Left colon (tissue), 2 donors: ENCODE measurements around the gene KCTD19. TPM values are rescaled to one million over a fixed set of nuclear protein-coding genes. Genes with fewer than 3 reads are reported as not detected.
A peak's percentile ranks its signal among the peaks of the same experiment; 100 is the strongest.
"Not testable (repeated sequence)": the region's sequence is repeated elsewhere in the genome, so short reads cannot be mapped to it uniquely, and the experiment has no call there.

Experiments used
- ATAC-seq: fragments of 200-7000 bp; cut with Tn5 transposase; one replicate; pipeline ENCODE4 v1.9.1; 2020; ENCODE audit warnings: mild to moderate bottlenecking, moderate library complexity
- DNase-seq, 2 donors: peaks; one replicate each; pipeline ENCODE4 v3.0.0-alpha.2; 2020
- intact Hi-C, 2 donors: fragments of 100-400 bp; cut with DNase I in 1 of 2; cut with micrococcal nuclease in 1 of 2; formaldehyde crosslinking; loops; one replicate each; pipeline versions ENCODE4 v1.11.2 to v1.14.0; 2022; cut with DNase I, micrococcal nuclease
- long read RNA-seq: library from polyadenylated mRNA; unstranded; transcript quantifications from one replicate; pipeline ENCODE4 v2.0.0, GENCODE V29; 2021
- total RNA-seq, 2 donors: library from RNA; stranded (reverse); fragmentation: NEBNext Ultra II Directional; extraction: Animal tissue kit (Norgen Biotek cat#: 25700); gene quantifications; one replicate each; pipeline ENCODE4 v1.2.1, GENCODE V29; 2021
- donor health status: DM: no; HTN: no; CAD: no.
- donor health status: DM: yes; HTN: yes; CAD: no.

The KCTD19 gene
- total RNA-seq: under 1 TPM in 1 of 2 donors, not detected in 1; 0.06 TPM
- long read RNA-seq, partial matches to known transcripts: 0 of 2 reads
- long read RNA-seq, other reads (novel, unspliced or antisense): 2 of 2 reads

GRCh38 chr16:67326472-67327309, at the start of gene KCTD19, which contains the start of gene LRRC36:
KCTD19 (minus strand) TSS chr16:67326741; CDS start chr16:67326707, 34 bp downstream.
LRRC36 (plus strand) TSS chr16:67326815; CDS start chr16:67326863, 48 bp downstream.
- intact Hi-C loops: no loop called here
- ATAC-seq (peak; percentile 96), DNase-seq (peak; percentile 68 to 82)

- DNase-seq, intact Hi-C loops, ATAC-seq: not testable (repeated sequence)
Observed at GRCh38 chr16:67376012-67376411, 49.5 kb upstream of the KCTD19 start.

- ATAC-seq (no peak), DNase-seq (no peak)
- intact Hi-C loops: no loop called here
Observed at GRCh38 chr16:67372664-67373063, 46.1 kb upstream of the KCTD19 start.

GRCh38 chr16:67370661-67371060, 44.1 kb upstream of the KCTD19 start:
- no peak for DNase-seq

GRCh38 chr16:67364600-67365235, 38.2 kb upstream of the KCTD19 start:
- ATAC-seq (peak; percentile 16), DNase-seq (no peak)
- intact Hi-C loops: no loop called here

More at GRCh38 chr16:67370661-67371060, 44.1 kb upstream of the KCTD19 start:
- ATAC-seq: peak; percentile 99
- intact Hi-C loops: no loop called here

- no peak for ATAC-seq
- DNase-seq: no peak
- intact Hi-C loops: no loop called here
Observed at GRCh38 chr16:67361038-67361437, 34.5 kb upstream of the KCTD19 start.

- DNase-seq, ATAC-seq, intact Hi-C loops: not testable (repeated sequence)
Observed at GRCh38 chr16:67359540-67360269, 33.2 kb upstream of the KCTD19 start.

GRCh38 chr16:67357561-67357960, 31.0 kb upstream of the KCTD19 start:
- intact Hi-C loops: no loop called here
- ATAC-seq (no peak), DNase-seq (no peak)

GRCh38 chr16:67356396-67356795, 29.9 kb upstream of the KCTD19 start:
- DNase-seq (no peak), ATAC-seq (no peak)
- intact Hi-C loops: no loop called here

- DNase-seq, intact Hi-C loops, ATAC-seq: not testable (repeated sequence)
Observed at GRCh38 chr16:67352463-67352862, 25.9 kb upstream of the KCTD19 start.

GRCh38 chr16:67350324-67350723, 23.8 kb upstream of the KCTD19 start:
- DNase-seq: no peak
- ATAC-seq: no peak
- intact Hi-C loops: no loop called here

GRCh38 chr16:67349172-67349571, 22.6 kb upstream of the KCTD19 start:
- intact Hi-C loops: no loop called here
- ATAC-seq (peak; percentile 39), DNase-seq (no peak)

- ATAC-seq (peak; percentile 39), DNase-seq (no peak)
- intact Hi-C loops: no loop called here
Observed at GRCh38 chr16:67346341-67346740, 19.8 kb upstream of the KCTD19 start.

GRCh38 chr16:67345401-67345800, 18.9 kb upstream of the KCTD19 start:
- ATAC-seq (peak; percentile 96), DNase-seq (peak in 1 of 2 donors; percentile 35)
- intact Hi-C loops: no loop called here

GRCh38 chr16:67342616-67343015, 16.1 kb upstream of the KCTD19 start:
- intact Hi-C loops: no loop called here
- DNase-seq (no peak), ATAC-seq (no peak)

- DNase-seq: no peak
- intact Hi-C loops: no loop called here
- ATAC-seq: no peak
Observed at GRCh38 chr16:67341250-67341649, 14.7 kb upstream of the KCTD19 start.

- intact Hi-C loops: no loop called here
- ATAC-seq: no peak
- DNase-seq: no peak
Observed at GRCh38 chr16:67339453-67339852, 12.9 kb upstream of the KCTD19 start.

- DNase-seq (no peak), ATAC-seq (peak; percentile 22)
- intact Hi-C loops: no loop called here
Observed at GRCh38 chr16:67336648-67337047, 10.1 kb upstream of the KCTD19 start.

- DNase-seq (no peak), ATAC-seq (peak; percentile 40)
- intact Hi-C loops: no loop called here
Observed at GRCh38 chr16:67336116-67336515, 9.6 kb upstream of the KCTD19 start.
